ENCODE data around the gene FBXO2.

The FBXO2 gene

DNA sequence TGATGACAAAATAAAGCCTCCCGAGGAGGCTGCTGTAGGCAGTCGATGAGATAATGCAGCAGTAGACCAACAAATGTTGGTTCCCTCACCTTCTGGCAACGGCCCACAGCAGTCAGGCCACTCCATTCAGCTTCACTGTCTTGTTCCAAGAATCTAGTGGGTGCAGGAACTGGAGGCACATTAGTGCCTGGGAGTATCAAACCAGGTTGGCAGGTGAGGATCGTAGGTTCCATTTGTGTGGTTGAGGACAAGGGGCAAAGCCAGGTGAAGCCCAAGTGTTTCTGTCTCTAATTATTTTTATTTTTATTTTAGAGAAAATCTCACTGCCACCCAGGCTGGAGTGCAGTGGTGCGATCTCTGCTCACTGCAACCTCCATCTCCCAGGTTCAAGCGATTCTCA, 13.3 kb downstream of the FBXO2 start:
- Histone ChIP-seq H3K27ac (ENCODE audit: low read length) (no peak overlapping the region), H2AFZ (ENCODE audit: low read length) (no peak overlapping the region), H3K9ac (ENCODE audit: low read length) (no peak overlapping the region), H4K20me1 (ENCODE audit: insufficient read depth, low read length) (no peaks in the 10 kb centered on the region), H3K79me2 (ENCODE audit: low read length) (no peaks in the 10 kb centered on the region), H3K4me1 (ENCODE audit: low read length) (no peaks in the 10 kb centered on the region), H3K4me3 (ENCODE audit: low read length) (no peak overlapping the region), H3K36me3 (replicated peaks; ENCODE audit: insufficient read depth, low read length) (no peaks in the 10 kb centered on the region), H3K9me2 (replicated peaks; ENCODE audit: insufficient read depth, low read length) (no peaks in the 10 kb centered on the region), H3K9me3 (replicated peaks; ENCODE audit: insufficient read depth, low read length) (no peaks in the 10 kb centered on the region), H3K27me3 (replicated peaks; ENCODE audit: insufficient read depth, low read length) (peaks cover 69% of the 10 kb centered on the region), H3K4me2 (ENCODE audit: low read depth, low read length) (no peak overlapping the region), H3F3A (ENCODE audit: insufficient read depth, low read length) (no peaks in the 10 kb centered on the region)
- no peak for DNase-seq
- TF ChIP-seq CTCF (IDR thresholded peaks at IDR 0.05; ENCODE audit: low read length) (no peak), EZH2phosphoT487 (IDR thresholded peaks at IDR 0.05; ENCODE audit: low read length) (no peak), EZH2 (optimal IDR thresholded peaks at IDR 0.05; ENCODE audit: low read depth, low read length) (no peak)

- DNase-seq = no peak
- no peaks in the 10 kb centered on the region for H3K4me1 ChIP-seq (ENCODE audit: low read length)
- H4K20me1 ChIP-seq (ENCODE audit: insufficient read depth, low read length) = no peaks in the 10 kb centered on the region
- no peaks in the 10 kb centered on the region for H3K79me2 ChIP-seq (ENCODE audit: low read length)
- no peaks in the 10 kb centered on the region for H3F3A ChIP-seq (ENCODE audit: insufficient read depth, low read length)
- no peak overlapping the region for H3K4me3 ChIP-seq (ENCODE audit: low read length)
- H3K9ac ChIP-seq (ENCODE audit: low read length) = no peak overlapping the region
- TF ChIP-seq EZH2 (optimal IDR thresholded peaks at IDR 0.05; ENCODE audit: low read depth, low read length) (no peak), CTCF (IDR thresholded peaks at IDR 0.05; ENCODE audit: low read length) (no peak), EZH2phosphoT487 (IDR thresholded peaks at IDR 0.05; ENCODE audit: low read length) (no peak)
- no peak overlapping the region for H3K4me2 ChIP-seq (ENCODE audit: low read depth, low read length)
- H2AFZ ChIP-seq (ENCODE audit: low read length) = no peak overlapping the region
- no peaks in the 10 kb centered on the region for H3K9me3 ChIP-seq (replicated peaks; ENCODE audit: insufficient read depth, low read length)
- no peaks in the 10 kb centered on the region for H3K36me3 ChIP-seq (replicated peaks; ENCODE audit: insufficient read depth, low read length)
- H3K27me3 ChIP-seq (replicated peaks; ENCODE audit: insufficient read depth, low read length) = peaks cover 75% of the 10 kb centered on the region
- no peak overlapping the region for H3K27ac ChIP-seq (ENCODE audit: low read length)
- no peaks in the 10 kb centered on the region for H3K9me2 ChIP-seq (replicated peaks; ENCODE audit: insufficient read depth, low read length)
These were observed 14.1 kb downstream of the FBXO2 start for GRCh38 chr1:11640101-11640500.

DNA sequence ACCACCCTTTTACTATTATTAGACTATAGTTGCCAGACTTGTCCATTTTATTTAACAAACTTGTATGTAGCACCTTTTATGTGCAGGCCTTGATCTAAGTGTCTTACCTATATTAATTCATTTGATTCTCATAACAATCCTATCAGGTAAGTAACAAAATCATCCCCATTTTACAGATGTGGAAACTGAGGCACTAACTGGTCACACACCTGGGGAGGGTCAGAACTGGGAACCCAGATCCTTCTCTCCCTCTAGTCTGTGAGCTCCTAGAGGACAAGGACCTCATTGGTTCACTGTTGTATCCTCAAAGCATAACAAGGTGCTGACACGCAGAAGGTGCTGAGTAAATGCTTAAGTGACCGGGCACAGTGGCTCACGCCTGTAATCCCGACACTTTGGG, 14.9 kb downstream of the FBXO2 start:
- Histone ChIP-seq H2AFZ (ENCODE audit: low read length) (no peak overlapping the region), H3F3A (ENCODE audit: insufficient read depth, low read length) (no peaks in the 10 kb centered on the region), H3K9me3 (replicated peaks; ENCODE audit: insufficient read depth, low read length) (no peaks in the 10 kb centered on the region), H3K27ac (ENCODE audit: low read length) (no peak overlapping the region), H3K4me3 (ENCODE audit: low read length) (no peak overlapping the region), H3K27me3 (replicated peaks; ENCODE audit: insufficient read depth, low read length) (peaks cover 82% of the 10 kb centered on the region), H3K4me1 (ENCODE audit: low read length) (no peaks in the 10 kb centered on the region), H3K36me3 (replicated peaks; ENCODE audit: insufficient read depth, low read length) (no peaks in the 10 kb centered on the region), H3K4me2 (ENCODE audit: low read depth, low read length) (no peak overlapping the region), H3K9me2 (replicated peaks; ENCODE audit: insufficient read depth, low read length) (no peaks in the 10 kb centered on the region), H3K9ac (ENCODE audit: low read length) (no peak overlapping the region), H4K20me1 (ENCODE audit: insufficient read depth, low read length) (no peaks in the 10 kb centered on the region), H3K79me2 (ENCODE audit: low read length) (no peaks in the 10 kb centered on the region)
- no peak for DNase-seq
- TF ChIP-seq EZH2 (optimal IDR thresholded peaks at IDR 0.05; ENCODE audit: low read depth, low read length) = no peak
- no peak for TF ChIP-seq CTCF (IDR thresholded peaks at IDR 0.05; ENCODE audit: low read length)
- no peak for TF ChIP-seq EZH2phosphoT487 (IDR thresholded peaks at IDR 0.05; ENCODE audit: low read length)

Data from MM.1S (cell line).